ENCODE measurements around the gene ARHGAP36. TPM values are rescaled to one million over a fixed set of nuclear protein-coding genes. Genes with fewer than 3 reads are reported as not detected.

The ARHGAP36 gene
- total RNA-seq, 2 experiments from 2014 or later = not detected

GRCh38 chrX:131084145-131084544, 26.0 kb downstream of the ARHGAP36 start:
- Mint-ChIP-seq H3K4me1 (peaks cover 6% of the 10 kb centered on the region), H3K27me3 (peaks cover 50% of the 10 kb centered on the region), H3K36me3 (peaks cover 4% of the 10 kb centered on the region), H3K9me3 (ENCODE audit: low read depth) (no peaks in the 10 kb centered on the region), H3K27ac (no peak overlapping the region), H3K4me3 (no peak overlapping the region)
- CTCF ChIA-PET = no interaction called here
- ATAC-seq = no peak
- no peak for DNase-seq

GRCh38 chrX:131136776-131137175, 78.6 kb downstream of the ARHGAP36 start:
- no peaks in the 10 kb centered on the region for H3K9me3 Mint-ChIP-seq (ENCODE audit: low read depth)
- CTCF ChIA-PET = no interaction called here
- no peak for ATAC-seq
- H3K4me1 Mint-ChIP-seq = no peaks in the 10 kb centered on the region
- H3K27ac Mint-ChIP-seq = no peak overlapping the region
- no peaks in the 10 kb centered on the region for H3K27me3 Mint-ChIP-seq
- no peak for DNase-seq
- H3K4me3 Mint-ChIP-seq = no peak overlapping the region
- no peaks in the 10 kb centered on the region for H3K36me3 Mint-ChIP-seq

- CTCF ChIA-PET = no interaction called here
- no peaks in the 10 kb centered on the region for H3K27me3 Mint-ChIP-seq
- no peak overlapping the region for H3K27ac Mint-ChIP-seq
- no peak overlapping the region for H3K4me3 Mint-ChIP-seq
- no peaks in the 10 kb centered on the region for H3K9me3 Mint-ChIP-seq (ENCODE audit: low read depth)
- no peaks in the 10 kb centered on the region for H3K36me3 Mint-ChIP-seq
- no peaks in the 10 kb centered on the region for H3K4me1 Mint-ChIP-seq
- DNase-seq (no peak), ATAC-seq (peak; percentile 30)
These were observed 80.9 kb downstream of the ARHGAP36 start for GRCh38 chrX:131139072-131139471.

Other genes with a start within 250 kb of the ARHGAP36 start
- 10 to 100 TPM; 14.5 to 16.9 TPM for gene ENOX2, start 155.1 kb upstream of the ARHGAP36 start, total RNA-seq
- gene IGSF1, start 231.0 kb downstream of the ARHGAP36 start, total RNA-seq = not detected